Hematopoietic multipotent progenitor cell (in vitro differentiated cells): ENCODE data around the gene ID2. TPM values are rescaled to one million over a fixed set of nuclear protein-coding genes. Genes with fewer than 3 reads are reported as not detected.

Source experiments
- DNase-seq, 3 donors: peaks; one replicate each; pipeline ENCODE4 v3.0.0-alpha.2; 2011 to 2015; ENCODE audit warnings: low read depth in 2 of 3, low spot score in 2 of 3
- total RNA-seq: library from RNA; depleted of rRNA; stranded (reverse); fragments of >200 nt; gene quantifications from one replicate; pipeline ENCODE4 v1.2.3, GENCODE V29; 2012

The ID2 gene
- total RNA-seq, 1 donor = 360 TPM

DNA sequence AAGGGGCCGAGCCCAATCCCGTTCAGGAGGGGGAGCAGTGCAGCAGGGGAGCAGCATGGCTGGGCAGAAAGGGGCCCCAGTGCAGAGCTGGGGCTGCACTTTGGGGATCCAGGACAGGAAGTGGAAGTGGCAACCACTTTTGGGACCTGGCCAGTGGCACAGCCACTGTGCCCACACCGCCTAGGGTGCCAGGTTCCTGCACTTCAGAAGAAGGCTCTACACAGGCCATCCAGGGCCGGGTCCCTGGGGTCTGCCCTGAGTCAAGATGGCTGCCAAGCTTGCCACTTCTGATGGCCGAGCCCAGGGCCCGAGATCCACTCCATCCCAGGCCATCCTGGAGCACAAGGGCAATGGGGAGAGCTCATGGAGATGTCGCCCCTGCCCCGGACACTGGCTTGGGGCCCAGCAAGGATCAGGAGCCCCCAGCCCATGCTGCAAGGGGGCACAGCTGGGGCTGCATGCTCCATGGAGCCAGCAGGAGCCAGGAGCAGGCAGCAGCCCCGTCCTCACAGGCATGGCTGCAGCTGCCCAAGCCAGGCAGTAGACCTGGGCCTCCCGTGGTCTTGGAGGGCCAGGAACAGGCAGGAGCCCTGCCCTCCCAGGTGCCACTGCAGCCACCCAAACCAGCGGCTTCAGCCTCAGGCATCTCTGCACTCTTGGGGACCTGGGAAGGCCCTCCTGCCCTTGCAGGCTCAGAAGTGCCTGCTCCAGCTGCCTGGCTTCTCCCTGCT lies 35.0 kb upstream of the ID2 start:
- DNase-seq = no peak

DNA sequence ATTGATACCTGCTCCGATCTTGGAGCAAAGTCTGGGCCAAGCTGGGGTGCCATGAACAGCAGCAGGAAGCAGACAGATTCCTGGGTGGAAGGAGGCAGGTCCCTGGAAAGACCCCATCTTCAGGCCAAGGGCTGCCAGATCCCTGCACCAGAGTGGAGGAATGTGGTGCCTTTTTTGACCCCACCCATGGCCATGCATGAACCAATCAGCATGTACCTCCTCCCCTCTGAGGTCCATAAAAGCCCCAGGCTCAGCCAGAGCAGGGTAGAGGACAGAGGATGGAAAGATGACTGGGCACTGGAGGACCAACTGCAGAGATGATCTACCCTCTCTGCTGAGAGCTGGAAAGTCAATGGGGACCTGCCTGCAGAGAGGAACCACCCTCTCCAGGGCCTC lies 34.4 kb upstream of the ID2 start:
- DNase-seq = no peak

DNA sequence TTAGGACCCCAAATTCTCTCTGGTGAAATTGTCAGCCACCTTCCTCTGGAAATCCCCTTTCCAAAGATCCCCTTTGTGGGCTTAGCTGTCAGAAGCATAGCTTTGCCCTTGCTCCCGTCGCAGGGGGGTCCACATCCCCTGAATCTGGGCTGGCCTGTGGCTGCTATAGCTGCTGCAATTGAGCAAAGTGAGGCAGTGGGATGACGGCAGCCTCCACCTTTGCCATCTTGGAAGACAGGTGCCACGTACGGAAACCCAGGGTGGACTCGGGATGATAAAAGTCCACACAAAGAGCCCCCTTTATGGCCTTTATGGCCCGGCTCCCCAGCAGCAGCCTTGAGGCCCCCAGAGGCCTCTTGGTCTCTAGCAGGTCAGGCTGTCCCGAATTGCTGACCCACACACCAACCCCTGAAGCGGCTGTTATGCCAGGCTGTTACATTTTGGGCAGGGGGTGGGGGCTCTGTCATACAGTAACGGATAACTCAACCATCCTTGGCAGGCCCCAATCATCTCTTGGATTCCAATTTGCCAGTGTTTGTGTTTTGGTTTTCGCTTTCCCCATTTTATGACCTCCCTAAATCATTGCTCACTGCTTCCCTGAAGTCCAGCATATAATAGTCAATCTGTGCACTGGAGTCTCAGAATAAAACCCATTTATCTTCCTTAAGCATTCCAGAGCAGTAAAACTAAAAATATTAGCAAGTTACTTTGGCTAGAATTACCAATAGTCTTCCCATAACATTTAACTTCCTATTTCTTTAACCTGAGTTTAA lies 33.2 kb upstream of the ID2 start:
- no peak for DNase-seq

DNA sequence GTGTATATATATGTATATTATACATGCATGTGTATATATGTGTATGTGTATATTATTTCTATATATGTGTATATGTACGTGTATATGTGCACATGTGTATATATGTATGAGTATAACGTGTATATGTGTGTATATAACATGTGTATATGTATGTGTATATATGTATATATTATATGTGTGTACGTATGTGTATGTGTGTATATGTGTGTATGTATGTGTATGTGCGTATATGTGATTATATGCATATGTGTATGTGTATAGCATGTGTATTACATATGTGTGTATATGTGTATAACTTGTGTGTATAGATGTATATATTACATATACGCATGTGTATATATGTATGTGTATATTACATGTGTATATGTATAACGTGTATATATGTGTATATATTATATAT lies 32.1 kb upstream of the ID2 start:
- DNase-seq = no peak

DNA sequence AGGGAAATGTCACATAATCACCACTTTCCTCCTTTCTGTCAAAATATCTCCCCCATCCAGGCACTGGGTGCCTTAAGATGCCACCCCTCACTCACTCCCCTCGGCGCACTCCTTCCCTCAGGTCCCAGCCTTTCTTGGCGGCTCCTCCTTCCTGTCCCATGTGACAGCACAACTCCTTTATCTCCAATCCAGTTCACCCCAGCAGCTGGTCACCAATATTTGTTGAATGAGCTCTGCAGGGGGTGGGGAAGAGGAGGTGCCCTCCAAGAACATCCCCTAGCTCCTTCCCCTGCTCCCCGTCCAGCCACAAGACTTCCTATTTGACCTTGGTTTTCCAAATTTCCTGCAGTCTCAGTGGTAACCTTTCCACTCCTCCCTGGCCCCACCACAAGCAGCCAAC lies 31.6 kb upstream of the ID2 start:
- no peak for DNase-seq

DNA sequence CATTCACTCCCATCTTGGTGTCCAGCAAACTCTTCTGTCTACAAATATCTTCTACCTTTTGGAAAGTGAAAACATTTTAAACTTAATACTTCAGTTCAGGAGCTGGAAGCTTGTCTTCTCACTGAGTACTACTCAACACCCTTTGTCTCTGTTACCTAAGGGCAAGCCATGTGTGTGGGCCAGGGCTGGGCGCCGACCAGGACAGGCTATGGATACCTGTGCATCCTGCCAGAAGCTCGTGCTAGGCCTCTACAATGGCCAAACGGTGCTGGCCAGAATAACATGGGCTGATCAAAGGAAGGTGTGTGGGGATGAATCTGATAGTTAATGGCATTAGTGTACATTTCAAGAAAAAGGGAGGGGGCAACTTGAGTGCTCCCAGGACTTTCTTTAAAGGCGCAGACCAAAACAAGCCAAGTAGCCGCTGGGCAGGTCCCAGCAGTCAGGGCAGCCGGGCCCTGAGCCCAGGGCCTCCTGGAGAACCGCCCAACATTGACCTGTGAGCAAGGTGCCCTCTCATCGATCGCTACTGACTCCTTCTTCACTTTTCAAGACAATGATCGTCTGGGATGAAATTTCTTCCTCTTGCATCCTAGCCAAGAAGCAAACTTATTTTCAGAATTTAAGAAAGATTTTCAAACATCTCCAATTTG lies 29.0 kb upstream of the ID2 start:
- DNase-seq = no peak

DNA sequence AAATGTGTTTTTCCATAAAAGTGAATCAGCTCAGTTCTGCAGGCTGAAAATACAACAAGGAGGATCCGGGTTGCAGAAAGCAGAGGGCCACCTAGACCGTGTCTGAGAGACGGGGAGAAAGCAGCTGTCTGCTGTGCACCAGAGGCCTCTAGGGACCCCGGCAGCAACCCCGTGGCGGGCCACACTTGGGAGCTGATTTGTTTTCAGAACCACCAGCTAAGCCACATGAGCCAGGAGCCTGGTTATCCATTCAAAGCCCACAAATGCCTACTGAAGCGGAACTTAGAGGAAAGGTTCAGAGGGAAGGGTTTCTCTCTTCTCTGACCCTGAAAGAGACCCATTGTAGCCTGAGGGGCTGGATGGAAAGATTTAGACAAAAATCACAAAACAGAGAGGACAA lies 28.4 kb upstream of the ID2 start:
- no peak for DNase-seq

DNA sequence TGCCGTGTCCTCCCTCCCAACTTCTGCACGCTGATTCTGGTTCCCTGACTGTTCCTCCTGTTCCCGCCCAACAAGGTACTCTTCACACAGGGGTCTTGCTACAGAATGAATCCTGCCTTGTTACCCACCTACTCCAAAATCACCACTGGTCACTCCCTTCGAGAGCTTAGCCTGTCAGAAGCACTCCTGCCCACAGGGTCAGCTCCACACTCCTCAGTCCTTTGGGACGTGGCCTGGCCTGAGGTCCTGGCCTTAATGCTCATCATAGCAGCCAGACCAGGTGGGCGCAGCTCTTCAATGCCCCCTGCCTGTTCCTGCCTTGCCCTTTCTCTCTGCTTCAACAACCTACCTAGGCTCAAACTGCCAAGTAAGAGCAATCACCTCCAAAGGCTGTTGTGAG lies 27.8 kb upstream of the ID2 start:
- DNase-seq = no peak

DNA sequence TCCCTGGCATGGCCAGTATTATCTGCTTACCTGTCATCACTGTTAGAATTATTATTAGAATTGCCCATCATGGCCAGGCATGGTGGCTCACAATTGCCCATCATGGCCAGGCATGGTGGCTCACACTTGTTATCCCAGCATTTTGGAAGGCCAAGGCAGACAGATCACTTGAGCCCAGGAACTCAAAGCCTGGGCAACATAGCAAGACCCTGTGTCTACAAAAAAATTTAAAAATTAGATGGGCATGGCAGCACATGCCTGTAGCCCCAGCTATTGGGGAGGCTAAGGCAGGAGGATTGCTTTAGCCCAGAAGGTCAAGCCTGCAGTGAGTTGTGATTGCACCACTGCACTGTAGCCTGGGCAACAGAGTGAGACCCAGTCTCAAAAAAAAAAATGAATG lies 27.4 kb upstream of the ID2 start:
- DNase-seq = no peak

DNA sequence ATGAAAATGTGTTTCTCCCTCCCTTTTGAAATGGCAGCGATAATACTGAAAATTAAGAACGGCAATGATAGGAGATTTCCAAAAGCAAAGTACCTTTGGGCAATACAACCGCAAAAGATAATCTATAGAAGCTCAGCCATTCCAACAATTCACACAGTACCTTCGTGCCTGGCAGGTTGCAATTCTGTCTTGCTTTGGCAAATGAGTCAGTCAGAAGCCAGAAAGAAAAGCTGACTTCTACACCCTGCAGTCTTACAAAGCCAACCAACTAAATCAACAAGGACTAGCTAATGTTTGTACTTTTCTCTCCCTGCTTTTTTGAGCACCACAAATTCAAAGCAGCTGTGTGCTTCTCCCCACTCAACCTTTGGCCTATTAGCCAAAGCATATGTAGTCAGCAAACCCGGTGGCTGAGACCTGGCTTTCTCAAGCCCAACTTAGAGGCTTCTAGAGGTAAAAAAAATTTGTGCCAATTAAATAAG lies 25.7 kb upstream of the ID2 start:
- no peak for DNase-seq

DNA sequence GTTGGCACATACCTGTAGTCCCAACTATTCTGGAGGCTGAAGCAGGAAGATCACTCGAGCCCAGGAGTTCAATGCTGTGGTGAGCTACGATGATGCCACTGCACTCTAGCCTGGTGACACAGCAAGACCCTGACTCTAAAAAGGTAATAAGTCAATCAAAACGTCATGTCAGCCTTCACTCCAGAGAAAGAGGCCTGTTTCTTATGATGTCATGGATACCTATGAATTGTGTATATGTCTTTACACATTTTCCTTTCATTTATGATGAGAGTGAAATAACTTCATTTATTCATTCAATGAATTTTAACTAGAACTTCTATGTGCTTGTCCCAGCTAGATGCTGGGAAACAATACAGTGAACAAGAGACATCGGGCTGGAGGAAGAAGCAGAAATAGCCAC lies 25.0 kb upstream of the ID2 start:
- DNase-seq = no peak

DNA sequence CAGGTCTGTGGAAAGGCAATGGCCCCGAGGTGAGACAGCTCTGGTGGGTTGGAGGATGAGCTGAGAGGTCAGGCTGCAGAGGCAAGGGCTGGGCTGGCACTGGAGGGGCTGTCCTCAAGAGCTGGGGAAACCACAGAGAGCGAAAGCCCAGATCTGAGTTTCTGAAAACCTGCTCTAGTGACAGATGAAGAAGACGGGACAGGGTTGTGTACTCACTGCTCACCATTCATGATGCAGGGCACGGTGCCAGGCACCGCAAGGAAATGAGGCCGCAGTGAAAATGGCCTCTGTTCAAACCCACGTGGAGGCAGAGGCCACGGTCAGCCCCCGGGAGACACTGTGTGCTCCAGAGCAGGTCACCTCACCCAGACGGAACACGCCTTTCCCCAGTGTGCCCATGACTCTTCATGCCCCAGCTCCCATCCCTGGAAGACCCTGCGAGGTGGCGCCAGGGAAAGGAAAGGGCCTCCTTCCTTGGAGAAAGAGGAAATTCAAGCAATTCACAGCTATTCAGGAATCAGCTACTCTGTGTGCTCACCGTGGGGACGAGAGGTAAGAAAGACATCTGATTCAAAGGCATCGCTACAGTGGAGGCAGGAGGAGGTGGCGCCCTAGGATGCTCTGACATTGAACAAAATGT lies 24.3 kb upstream of the ID2 start:
- peak in 2 of 3 donors; percentile 31 to 58 for DNase-seq

DNA sequence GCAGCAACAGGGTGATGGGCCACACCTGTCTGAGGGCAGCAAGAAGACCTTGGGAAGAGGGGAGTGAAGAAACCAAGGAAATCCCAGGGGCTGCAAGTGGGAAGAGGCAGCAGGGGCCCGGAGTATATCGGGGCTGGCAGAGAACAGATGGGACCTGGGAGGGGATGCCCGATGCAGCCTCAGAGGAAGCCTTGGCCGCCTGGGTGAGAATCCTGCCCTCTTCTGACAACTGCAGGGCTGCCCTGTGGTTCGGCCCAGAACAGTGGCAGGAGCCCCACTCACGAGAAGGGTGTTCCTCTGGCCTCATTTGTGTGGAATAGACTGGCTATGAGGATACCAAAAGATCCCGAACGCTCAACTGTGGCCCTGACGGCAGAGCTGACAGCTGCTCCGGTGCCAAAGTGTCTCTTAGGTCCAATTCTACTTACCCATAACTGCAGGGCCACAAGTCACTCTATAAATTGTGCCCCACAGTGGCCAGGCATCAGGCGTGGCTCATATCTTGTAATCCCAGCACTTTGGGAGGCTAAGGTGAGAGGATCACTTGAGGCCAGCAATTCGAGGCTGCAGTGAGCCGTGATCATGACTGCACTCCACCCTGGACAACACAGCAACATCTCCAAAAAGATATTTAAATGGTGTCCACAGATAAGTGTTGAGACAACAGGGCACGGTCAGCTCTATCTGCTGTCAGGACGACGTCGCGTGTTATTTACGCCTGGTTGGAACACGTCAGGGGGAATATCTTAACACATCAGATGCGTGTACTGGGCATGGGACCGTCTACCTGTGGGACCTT lies 23.6 kb upstream of the ID2 start:
- no peak for DNase-seq

DNA sequence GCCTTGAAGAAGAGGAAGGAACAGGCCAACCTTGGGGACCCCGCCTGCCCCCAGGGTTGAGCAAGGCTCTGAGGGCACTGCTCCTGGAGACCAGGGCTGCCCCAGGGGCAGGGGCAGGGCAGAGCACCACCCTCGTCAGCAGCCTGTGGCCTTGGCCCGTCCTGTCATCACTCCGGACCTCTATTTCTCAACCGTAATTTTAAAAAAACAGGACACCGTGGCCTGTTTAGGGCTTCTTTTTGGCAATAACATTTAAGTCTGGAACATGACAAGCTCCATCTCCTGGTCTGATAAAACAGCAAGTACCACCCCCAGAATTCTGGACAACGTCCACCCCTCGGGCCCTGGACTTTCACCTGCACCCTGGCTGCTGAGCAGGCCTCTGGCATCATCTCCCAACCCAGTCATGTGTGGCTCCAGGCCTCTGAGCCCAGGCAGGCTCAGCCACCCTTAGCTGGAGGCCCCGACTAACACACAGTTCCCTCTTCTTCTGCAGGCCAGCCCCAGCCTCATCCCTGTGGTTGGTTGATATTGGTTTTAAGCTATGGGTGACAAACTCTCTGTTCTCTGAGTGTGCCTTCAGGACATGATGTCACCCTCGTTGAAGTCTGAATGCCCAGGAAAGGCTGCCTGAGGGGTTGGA lies 22.6 kb upstream of the ID2 start:
- DNase-seq = no peak

DNA sequence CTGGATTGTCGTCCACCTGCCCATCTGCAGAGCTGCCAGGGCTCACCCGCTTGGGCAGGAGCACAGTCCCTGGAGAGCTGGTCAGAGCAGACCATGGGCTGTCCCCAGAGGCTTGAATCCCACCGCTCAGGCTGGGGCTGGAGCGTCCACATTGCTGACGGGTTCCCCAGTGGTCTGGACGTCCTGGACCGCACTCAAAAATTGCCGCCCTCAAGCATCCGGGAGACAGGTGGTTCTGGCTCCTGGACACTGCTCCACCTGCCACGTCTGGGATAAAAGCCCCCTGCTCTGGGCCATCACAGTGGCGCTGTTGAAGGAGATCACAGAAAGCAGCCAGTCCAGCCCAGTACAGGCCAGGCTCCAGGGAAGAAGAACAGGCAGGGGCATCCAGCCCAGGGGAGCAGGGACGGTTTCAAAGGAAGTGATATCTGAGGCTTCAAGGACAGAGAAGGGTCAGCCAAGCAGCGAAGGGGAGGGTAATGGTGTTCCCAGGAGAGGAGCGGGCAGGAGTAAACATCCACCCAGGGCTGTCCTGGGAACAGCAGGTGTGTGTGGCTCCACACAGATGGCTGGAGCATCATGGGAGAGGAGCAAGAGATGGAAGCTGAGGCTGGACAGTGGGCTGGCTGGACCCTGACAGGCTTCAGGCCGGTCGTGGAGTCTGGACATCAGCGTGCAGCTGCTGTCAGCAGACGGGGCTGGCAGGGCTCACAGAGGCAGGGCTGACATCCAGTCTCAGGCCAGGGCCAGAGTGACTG lies 21.9 kb upstream of the ID2 start:
- DNase-seq = no peak

DNA sequence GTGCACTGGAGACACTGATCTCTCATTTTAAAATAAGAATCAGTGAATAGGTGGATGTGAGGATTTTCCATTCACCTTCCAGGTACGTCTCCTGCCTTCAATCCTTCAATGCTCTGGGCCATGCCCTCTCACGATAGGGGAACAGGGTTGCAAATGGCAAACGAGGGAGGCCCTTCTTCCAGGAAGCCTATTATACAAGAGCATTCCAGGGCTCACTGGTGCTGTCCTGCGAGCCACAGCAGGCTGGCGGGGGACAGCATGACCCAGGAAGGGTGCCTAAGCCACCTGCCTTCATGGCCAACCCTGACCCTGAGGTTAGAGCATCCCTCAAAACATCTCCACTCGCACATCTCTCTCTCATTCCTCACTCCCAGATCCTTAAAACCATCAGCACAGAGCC lies 20.6 kb upstream of the ID2 start:
- no peak for DNase-seq

DNA sequence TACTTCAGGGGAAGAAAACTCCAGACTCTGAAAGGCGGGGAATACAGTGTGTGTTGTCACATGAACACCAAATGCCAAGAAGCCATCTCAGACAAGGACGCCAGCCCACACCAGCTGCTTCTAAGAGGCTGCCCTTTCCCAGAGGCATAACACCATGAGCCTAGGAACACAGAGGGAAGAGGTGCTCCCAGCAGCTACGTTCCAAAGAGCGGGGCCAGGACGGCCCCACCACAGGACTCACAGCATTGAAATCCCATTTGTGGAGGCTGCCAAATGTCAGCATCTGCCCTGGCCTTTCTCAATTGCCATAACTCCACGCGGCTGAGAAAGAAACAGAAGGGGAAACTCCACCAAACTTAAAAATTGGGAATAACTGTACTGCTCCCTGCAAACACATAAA lies 20.1 kb upstream of the ID2 start:
- no peak for DNase-seq

DNA sequence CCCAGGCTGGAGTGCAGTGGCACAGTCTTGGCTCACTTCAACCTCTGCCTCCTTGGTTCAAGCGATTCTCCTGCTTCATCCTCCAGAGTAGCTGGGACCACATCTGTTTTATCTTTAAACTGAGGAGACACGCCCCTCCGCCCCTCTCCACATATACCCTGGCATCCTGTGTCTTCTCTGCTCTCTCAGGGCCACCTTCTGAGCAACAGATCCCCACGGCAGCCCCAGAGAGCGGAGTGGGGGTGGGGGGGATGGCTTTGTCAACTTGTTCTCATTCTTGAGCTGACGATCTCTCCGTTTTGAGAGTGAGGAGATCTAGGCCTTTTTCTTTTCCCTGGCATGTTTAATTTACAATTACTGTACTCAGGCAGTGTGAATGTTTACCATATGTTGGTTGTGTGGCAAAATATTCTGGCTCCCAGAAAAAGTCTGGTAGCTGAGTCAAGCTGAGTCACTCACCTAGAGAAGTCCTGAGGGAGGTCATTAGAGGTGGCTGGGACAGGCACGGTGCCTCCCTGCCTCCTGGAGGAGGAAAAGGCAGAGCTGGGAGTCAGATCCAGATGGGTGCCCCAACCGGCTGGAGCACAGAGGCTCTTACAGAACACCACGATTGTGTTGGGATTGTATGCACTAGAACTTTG lies 19.5 kb upstream of the ID2 start:
- DNase-seq = no peak

DNA sequence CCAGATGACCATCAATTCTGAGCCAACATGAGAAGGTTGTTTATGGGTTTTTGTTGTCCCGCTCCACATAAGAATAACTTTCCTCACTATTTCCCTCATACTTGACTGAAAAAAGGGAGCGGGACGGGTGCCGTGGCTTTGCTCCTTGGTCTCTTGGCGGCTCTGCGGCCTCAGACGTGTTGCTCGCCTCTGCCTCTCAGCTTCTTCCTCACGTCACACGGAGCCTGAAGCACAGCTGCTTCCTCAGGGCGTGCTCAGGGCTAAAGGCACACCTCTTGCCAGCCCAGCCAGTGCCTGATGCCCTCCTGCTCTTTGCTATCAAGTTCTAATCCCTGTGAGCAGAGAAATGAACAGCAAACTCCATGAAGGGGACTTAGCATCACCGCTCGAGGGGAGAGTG lies 17.9 kb upstream of the ID2 start:
- peak in 2 of 3 donors; percentile 64 to 88 for DNase-seq
